Endothelial cell of umbilical vein (primary cell): Measurements from ENCODE around the gene SETBP1. TPM values are rescaled to one million over a fixed set of nuclear protein-coding genes. Genes with fewer than 3 reads are reported as not detected.

ENCODE experiments used
- BruUV-seq: library from RNA; stranded (reverse); fragments of 400-500 nt; replicated peaks from 2 replicates; lab custom pipeline; 2021; lab: Mats Ljungman, UMichigan
- CTCF ChIA-PET: fragments of 300-600, 350-600 bp; sonication (Branson Sonifier 250); formaldehyde crosslinking; loops from one replicate; lab custom pipeline; 2021; ENCODE audit warnings: antibody characterized with exemption, inconsistent platforms; lab: Charles Lee
- POLR2A ChIA-PET: fragments of 300-600, 350-600 bp; sonication (Branson Sonifier 250); formaldehyde crosslinking; loops from one replicate; lab custom pipeline; 2021; ENCODE audit warnings: antibody characterized with exemption, inconsistent platforms; lab: Charles Lee
- DNase-seq: peaks from one replicate; pipeline ENCODE4 v3.0.0-alpha.2; 2011; ENCODE audit warnings: low read depth, low spot score
- FAIRE-seq: peaks from 2 replicates; lab custom pipeline; 2011; peaks lifted over from hg19 to GRCh38; lab: Jason Lieb, UNC
- H2AFZ ChIP-seq: 2 replicates; pipeline ENCODE4 v1.6.0; 2012; ENCODE audit warnings: low read depth, low read length, control low read depth, inconsistent platforms
- H3K27ac ChIP-seq: 2 replicates; pipeline ENCODE4 v1.5.1; 2011; ENCODE audit warnings: low read depth, mild to moderate bottlenecking, control low read depth, low read length, moderate library complexity; ENCODE audit not compliant: insufficient read depth
- H3K27me3 ChIP-seq, 2 experiments: 2 replicates each; pipeline versions ENCODE4 v1.6.0 to v1.6.1; 2011; ENCODE audit warnings: low read length in 2 of 2, mixed read lengths in 1 of 2; ENCODE audit not compliant: control insufficient read depth in 2 of 2, insufficient read depth in 2 of 2
- H3K36me3 ChIP-seq, 2 experiments: 2 replicates in 1 of 2; 3 replicates in 1 of 2; pipeline ENCODE4 v1.5.1; 2011; ENCODE audit warnings: low read length in 2 of 2, mild to moderate bottlenecking in 1 of 2, moderate library complexity in 1 of 2; ENCODE audit not compliant: control insufficient read depth in 2 of 2, insufficient read depth in 2 of 2; ENCODE audit errors: extremely low read depth in 1 of 2
- H3K4me1 ChIP-seq: 3 replicates; pipeline ENCODE4 v1.5.1; 2011; ENCODE audit warnings: mild to moderate bottlenecking, low read length; ENCODE audit not compliant: control insufficient read depth, insufficient read depth; ENCODE audit errors: extremely low read depth
- H3K4me2 ChIP-seq: 2 replicates; pipeline ENCODE4 v1.6.1; 2011; ENCODE audit warnings: low read length, control low read depth, mixed read lengths; ENCODE audit not compliant: insufficient read depth
- H3K4me3 ChIP-seq, 3 experiments: fragments of 200-600 bp in 1 of 3; sonication (generic), shearing (Covaris generic) in 1 of 3; replicated peaks in 1 of 3; 2 replicates each; pipeline ENCODE4 v1.5.1; 2011 to 2016; ENCODE audit warnings: control low read depth in 3 of 3, low read length in 3 of 3, mild to moderate bottlenecking in 2 of 3, inconsistent platforms in 1 of 3, low read depth in 1 of 3, moderate library complexity in 1 of 3; ENCODE audit not compliant: insufficient read depth in 1 of 3
- H3K79me2 ChIP-seq: 2 replicates; pipeline ENCODE4 v1.6.0; 2012; ENCODE audit warnings: low read length, inconsistent platforms; ENCODE audit not compliant: control insufficient read depth, insufficient read depth
- H3K9ac ChIP-seq: replicated peaks from 2 replicates; pipeline ENCODE3; 2011; ENCODE audit warnings: low read length, control low read depth; ENCODE audit not compliant: insufficient read depth; ENCODE audit errors: extremely low read depth
- H3K9me1 ChIP-seq: replicated peaks from 3 replicates; pipeline ENCODE4 v1.6.0; 2011; ENCODE audit warnings: mild to moderate bottlenecking, low read length; ENCODE audit not compliant: control insufficient read depth, insufficient read depth; ENCODE audit errors: extremely low read depth
- H3K9me3 ChIP-seq: replicated peaks from 2 replicates; pipeline ENCODE4 v1.5.1; 2012; ENCODE audit warnings: low read length, inconsistent platforms; ENCODE audit not compliant: control insufficient read depth, insufficient read depth
- H4K20me1 ChIP-seq: replicated peaks from 2 replicates; pipeline ENCODE3; 2011; ENCODE audit warnings: mild to moderate bottlenecking, low read length; ENCODE audit not compliant: control insufficient read depth, insufficient read depth; ENCODE audit errors: extremely low read depth
- GATA2 ChIP-seq: IDR thresholded peaks from 2 replicates; pipeline ENCODE4 v1.7.0; 2011; ENCODE audit warnings: low read depth, mild to moderate bottlenecking, moderate library complexity, mixed read lengths, low read length; ENCODE audit not compliant: insufficient read length, insufficient read depth
- JUN ChIP-seq: IDR thresholded peaks from 2 replicates; pipeline ENCODE4 v1.6.1; 2011; ENCODE audit warnings: borderline replicate concordance, low read depth; ENCODE audit not compliant: insufficient read length, insufficient read depth
- MYC ChIP-seq: IDR thresholded peaks from one replicate; pipeline ENCODE4 v1.6.1; 2011; ENCODE audit warnings: mild to moderate bottlenecking, low read depth, low read length
- POLR2A ChIP-seq: IDR thresholded peaks from 2 replicates; pipeline ENCODE4 v1.6.1; 2012; ENCODE audit warnings: low read depth, mild to moderate bottlenecking, control low read depth, low read length
- POLR2AphosphoS5 ChIP-seq: IDR thresholded peaks from 2 replicates; pipeline ENCODE4 v1.6.1; 2012; ENCODE audit warnings: low read depth, mild to moderate bottlenecking, control low read depth, low read length, moderate library complexity; ENCODE audit not compliant: insufficient read depth
- dilution Hi-C: fragments of 300-500 bp; cut with MboI; formaldehyde crosslinking; loops from one replicate; pipeline ENCODE4 v1.15.0; 2019; ENCODE audit warnings: low sequenced_read_pairs; ENCODE audit not compliant: extremely low pct_ligation_motif_present
- intact Hi-C: fragments of 100-400 bp; cut with micrococcal nuclease; formaldehyde crosslinking; loops from one replicate; pipeline ENCODE4 v1.10.0; 2022
- polyA plus RNA-seq, 4 experiments: library from polyadenylated mRNA; depleted of rRNA in 3 of 4; stranded (reverse) in 3 of 4; unstranded in 1 of 4; fragments of >200 nt; gene quantifications; 2 replicates each; pipeline versions ENCODE4 v1.2.1 to v1.2.3, GENCODE V29; 2011 to 2012; ENCODE audit warnings: missing spikeins in 1 of 4
- total RNA-seq: library from RNA; stranded (reverse); gene quantifications from 2 replicates; pipeline ENCODE4 v1.2.3, GENCODE V29; 2021
- TF ChIP-seq, protein P1 (sequence below): IDR thresholded peaks from 2 replicates; pipeline ENCODE4 v1.6.1; 2011; ENCODE audit not compliant: insufficient read depth, insufficient read length
- TF ChIP-seq, protein P2 (sequence below), 2 donors: IDR thresholded peaks; 1 replicate in 1 of 2; 2 replicates in 1 of 2; pipeline ENCODE4 v1.5.1; 2011; ENCODE audit warnings: low read length in 2 of 2, mild to moderate bottlenecking in 2 of 2, moderate library complexity in 2 of 2, control low read depth in 1 of 2, inconsistent platforms in 1 of 2, low read depth in 1 of 2; ENCODE audit not compliant: insufficient read depth in 1 of 2; ENCODE audit errors: extremely low read depth in 1 of 2

The SETBP1 gene
- total and polyA plus RNA-seq, 2 donors (not counting 3 experiments of a cell fraction or from before 2014, with no cell fraction given) = 0.76 to 3.1 TPM

DNA sequence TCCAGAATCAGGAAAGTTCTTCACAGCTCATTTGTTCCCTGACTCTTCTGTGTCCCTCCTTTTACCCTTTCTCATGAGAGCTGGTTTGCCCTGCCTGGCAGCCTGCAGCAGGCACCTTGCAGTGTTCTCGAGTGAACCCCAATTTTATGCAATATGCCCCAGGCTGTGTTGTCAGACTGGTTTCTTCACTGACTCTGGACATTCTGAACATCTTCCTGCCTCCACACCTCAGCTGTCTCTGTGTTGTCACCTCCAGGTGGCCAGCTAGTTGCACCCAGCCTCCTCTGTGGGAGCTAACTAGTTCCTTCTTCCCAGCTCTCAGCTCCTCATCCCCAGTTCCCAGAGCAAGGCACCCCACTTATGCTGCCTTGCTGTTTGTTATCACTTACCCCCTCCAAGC is 5.5 kb downstream of the SETBP1 start:
- H3K4me3 ChIP-seq = no peak overlapping the region
- DNase-seq = no peak
- no peaks in the 10 kb centered on the region for H3K9me1 ChIP-seq
- H4K20me1 ChIP-seq = no peaks in the 10 kb centered on the region
- TF ChIP-seq POLR2A = no peak
- TF ChIP-seq POLR2AphosphoS5 = no peak
- no peak for TF ChIP-seq MYC
- no peak for TF ChIP-seq GATA2
- no peak for TF ChIP-seq JUN
- no peak overlapping the region for H3K4me2 ChIP-seq
- H3K9me3 ChIP-seq = no peaks in the 10 kb centered on the region
- H3K27me3 ChIP-seq = peaks cover 24 to 26% of the 10 kb centered on the region in 2 experiments
- no peaks in the 10 kb centered on the region for H3K4me1 ChIP-seq
- FAIRE-seq = no peak
- H3K36me3 ChIP-seq = no peaks in the 10 kb centered on the region
- H2AFZ ChIP-seq = no peak overlapping the region
- no TSS peak for BruUV-seq
- intact Hi-C loops = no loop called here
- no peak overlapping the region for H3K9ac ChIP-seq
- POLR2A ChIA-PET = no interaction called here
- dilution Hi-C loops = no loop called here
- CTCF ChIA-PET = no interaction called here
- H3K79me2 ChIP-seq = no peaks in the 10 kb centered on the region
- no peak overlapping the region for H3K27ac ChIP-seq

DNA sequence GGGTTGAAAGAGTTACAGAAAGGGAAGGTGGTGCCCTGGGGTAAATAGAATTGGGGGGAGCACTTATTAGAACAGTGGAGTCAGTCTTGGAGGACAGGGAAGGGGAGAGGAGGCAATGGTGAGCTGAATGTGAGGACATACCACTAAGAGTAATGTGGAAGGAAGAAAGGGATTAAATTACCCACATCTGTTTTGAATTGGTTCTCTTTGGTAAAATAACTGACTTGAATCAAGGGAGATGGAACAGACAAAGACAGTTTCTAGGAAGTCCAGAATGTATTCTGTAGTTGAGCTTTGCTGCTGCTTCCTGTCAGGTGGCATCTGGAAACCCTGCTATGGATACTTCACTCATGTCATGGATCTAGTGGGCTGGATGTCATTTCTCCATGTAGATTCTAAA is 6.7 kb downstream of the SETBP1 start:
- TF ChIP-seq JUN = no peak
- TF ChIP-seq, protein P1, sequence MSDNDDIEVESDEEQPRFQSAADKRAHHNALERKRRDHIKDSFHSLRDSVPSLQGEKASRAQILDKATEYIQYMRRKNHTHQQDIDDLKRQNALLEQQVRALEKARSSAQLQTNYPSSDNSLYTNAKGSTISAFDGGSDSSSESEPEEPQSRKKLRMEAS = no peak
- no peak for TF ChIP-seq MYC
- no peak for TF ChIP-seq POLR2AphosphoS5
- TF ChIP-seq, protein P2, sequence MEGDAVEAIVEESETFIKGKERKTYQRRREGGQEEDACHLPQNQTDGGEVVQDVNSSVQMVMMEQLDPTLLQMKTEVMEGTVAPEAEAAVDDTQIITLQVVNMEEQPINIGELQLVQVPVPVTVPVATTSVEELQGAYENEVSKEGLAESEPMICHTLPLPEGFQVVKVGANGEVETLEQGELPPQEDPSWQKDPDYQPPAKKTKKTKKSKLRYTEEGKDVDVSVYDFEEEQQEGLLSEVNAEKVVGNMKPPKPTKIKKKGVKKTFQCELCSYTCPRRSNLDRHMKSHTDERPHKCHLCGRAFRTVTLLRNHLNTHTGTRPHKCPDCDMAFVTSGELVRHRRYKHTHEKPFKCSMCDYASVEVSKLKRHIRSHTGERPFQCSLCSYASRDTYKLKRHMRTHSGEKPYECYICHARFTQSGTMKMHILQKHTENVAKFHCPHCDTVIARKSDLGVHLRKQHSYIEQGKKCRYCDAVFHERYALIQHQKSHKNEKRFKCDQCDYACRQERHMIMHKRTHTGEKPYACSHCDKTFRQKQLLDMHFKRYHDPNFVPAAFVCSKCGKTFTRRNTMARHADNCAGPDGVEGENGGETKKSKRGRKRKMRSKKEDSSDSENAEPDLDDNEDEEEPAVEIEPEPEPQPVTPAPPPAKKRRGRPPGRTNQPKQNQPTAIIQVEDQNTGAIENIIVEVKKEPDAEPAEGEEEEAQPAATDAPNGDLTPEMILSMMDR (IDR thresholded peaks at IDR 0.05; ENCODE audit: extremely low read depth in 1 of 2, insufficient read depth in 1 of 2, low read depth in 1 of 2, low read length in 2 of 2) = no peak
- Histone ChIP-seq H3K36me3 (no peaks in the 10 kb centered on the region), H3K4me3 (no peak overlapping the region), H3K27me3 (peaks cover 12 to 15% of the 10 kb centered on the region in 2 experiments), H3K9me3 (no peaks in the 10 kb centered on the region), H3K27ac (no peak overlapping the region), H4K20me1 (no peaks in the 10 kb centered on the region), H2AFZ (no peak overlapping the region), H3K79me2 (no peaks in the 10 kb centered on the region), H3K4me1 (no peaks in the 10 kb centered on the region), H3K4me2 (no peak overlapping the region), H3K9me1 (no peaks in the 10 kb centered on the region), H3K9ac (no peak overlapping the region)
- POLR2A ChIA-PET = no interaction called here
- intact Hi-C loops (no loop called here), dilution Hi-C loops (no loop called here)
- CTCF ChIA-PET = interaction anchor here (1.0 kb wide), 1 partner anchor 9 kb away, joined by 3 read pairs; no protein-coding TSS in a partner anchor
- no TSS peak for BruUV-seq
- FAIRE-seq = no peak
- DNase-seq = no peak
